ENCODE measurements around the gene COL12A1. TPM values are rescaled to one million over a fixed set of nuclear protein-coding genes. Genes with fewer than 3 reads are reported as not detected.

The COL12A1 gene
- total and polyA plus RNA-seq, 9 of the 15 experiments (the other 6 are each of a cell fraction or from before 2014, with no cell fraction given) = 0.11 TPM; not detected in 8

GRCh38 chr6:75118925-75119515 is 86.8 kb downstream of the COL12A1 start:
- no peaks in the 10 kb centered on the region for H3K79me2 ChIP-seq (ENCODE audit: control insufficient read depth, insufficient read depth, low read length)
- H3K27ac ChIP-seq (ENCODE audit: extremely low read depth, low read depth, low read length) = no peak overlapping the region
- H3K27me3 ChIP-seq (ENCODE audit: control insufficient read depth in 2 of 2, insufficient read depth in 2 of 2, low read length in 2 of 2) = no peaks in the 10 kb centered on the region
- no peaks in the 10 kb centered on the region for H3K9me3 ChIP-seq (replicated peaks; ENCODE audit: control insufficient read depth, insufficient read depth, low read depth, low read length)
- ChIA-PET CTCF (ENCODE audit: low intra/inter-chr PET ratio) (no interaction called here), POLR2A (no interaction called here)
- H3K4me2 ChIP-seq (ENCODE audit: insufficient read depth, low read length) = no peak overlapping the region
- ATAC-seq = no peak
- H3K36me3 ChIP-seq (ENCODE audit: control insufficient read depth, insufficient read depth, low read length) = no peaks in the 10 kb centered on the region
- H4K20me1 ChIP-seq (replicated peaks; ENCODE audit: control insufficient read depth, insufficient read depth, low read length) = no peaks in the 10 kb centered on the region
- H3K4me1 ChIP-seq (replicated peaks in 1 of 2; ENCODE audit: control insufficient read depth in 2 of 2, insufficient read depth in 2 of 2, low read length in 2 of 2) = no peaks in the 10 kb centered on the region
- TF ChIP-seq RFX7 (CRISPR knock-in tag; IDR thresholded peaks at IDR 0.05) = no peak
- TF ChIP-seq ZNF316 (IDR thresholded peaks at IDR 0.05) = peak; percentile 29; the same call in 1 of the 2 replicates
- H3K4me3 ChIP-seq = no peak overlapping the region
- H3K9ac ChIP-seq (ENCODE audit: insufficient read depth in 1 of 2, low read depth in 2 of 2, low read length in 2 of 2) = no peak overlapping the region
- no peak for DNase-seq (ENCODE audit: extremely low read depth in 1 of 4, low spot score in 3 of 4)
- intact Hi-C loops (cut with micrococcal nuclease) = no loop called here
- H3K9me1 ChIP-seq (ENCODE audit: control insufficient read depth, insufficient read depth, low read length) = no peaks in the 10 kb centered on the region
- WGBS (ENCODE audit: insufficient coverage, low coverage, missing lambda C conversion rate) = 3% methylated on average over 8 of the region's 8 CpGs
- BruUV-seq (replicated peaks) = no TSS peak
- in situ Hi-C loops (cut with MboI) = no loop called here
- FAIRE-seq = no peak
- no peak overlapping the region for H2AFZ ChIP-seq (ENCODE audit: low read depth, low read length)

GRCh38 chr6:75117701-75118100 is 88.2 kb downstream of the COL12A1 start:
- no peak for DNase-seq (ENCODE audit: extremely low read depth in 1 of 4, low spot score in 3 of 4)
- ChIA-PET CTCF (ENCODE audit: low intra/inter-chr PET ratio) (no interaction called here), POLR2A (no interaction called here)
- ATAC-seq = no peak
- Histone ChIP-seq H3K79me2 (ENCODE audit: control insufficient read depth, insufficient read depth, low read length) (no peaks in the 10 kb centered on the region), H3K36me3 (ENCODE audit: control insufficient read depth, insufficient read depth, low read length) (no peaks in the 10 kb centered on the region), H3K27ac (ENCODE audit: extremely low read depth, low read depth, low read length) (no peak overlapping the region), H3K4me3 (no peak overlapping the region), H3K27me3 (ENCODE audit: control insufficient read depth in 2 of 2, insufficient read depth in 2 of 2, low read length in 2 of 2) (no peaks in the 10 kb centered on the region), H2AFZ (ENCODE audit: low read depth, low read length) (no peak overlapping the region), H3K9ac (ENCODE audit: insufficient read depth in 1 of 2, low read depth in 2 of 2, low read length in 2 of 2) (no peak overlapping the region), H3K4me1 (replicated peaks in 1 of 2; ENCODE audit: control insufficient read depth in 2 of 2, insufficient read depth in 2 of 2, low read length in 2 of 2) (no peaks in the 10 kb centered on the region), H3K9me3 (replicated peaks; ENCODE audit: control insufficient read depth, insufficient read depth, low read depth, low read length) (no peaks in the 10 kb centered on the region), H3K9me1 (ENCODE audit: control insufficient read depth, insufficient read depth, low read length) (no peaks in the 10 kb centered on the region), H4K20me1 (replicated peaks; ENCODE audit: control insufficient read depth, insufficient read depth, low read length) (no peaks in the 10 kb centered on the region), H3K4me2 (ENCODE audit: insufficient read depth, low read length) (no peak overlapping the region)
- no TSS peak for BruUV-seq (replicated peaks)
- FAIRE-seq = no peak
- in situ Hi-C loops (cut with MboI) = no loop called here
- WGBS (ENCODE audit: insufficient coverage, low coverage, missing lambda C conversion rate) = 0% methylated on average over 2 of the region's 2 CpGs
- intact Hi-C loops (cut with micrococcal nuclease) = no loop called here
- TF ChIP-seq ZNF318 (IDR thresholded peaks at IDR 0.05; ENCODE audit: borderline replicate concordance in 1 of 2, low read depth in 1 of 2) (no peak), PML (IDR thresholded peaks at IDR 0.05; ENCODE audit: low read length) (no peak), HINFP (tag; conservative IDR thresholded peaks at IDR 0.05; ENCODE audit: low read depth) (no peak)

Measured in K562 (cell line).